ENCODE results near the gene UPP2. TPM values are rescaled to one million over a fixed set of nuclear protein-coding genes. Genes with fewer than 3 reads are reported as not detected.

Gene UPP2
- total RNA-seq = 1.6 TPM

- FAIRE-seq (no peak), DNase-seq (ENCODE audit: low spot score in 2 of 2) (no peak)
Observed at GRCh38 chr2:158101384-158101926, at the start of gene UPP2. Gene UPP2, plus strand, starts transcription at chr2:158101876. Its CDS starts 188 bp downstream, at chr2:158102064.

GRCh38 chr2:158052761-158053160 is 48.9 kb upstream of the UPP2 start:
- FAIRE-seq = no peak

GRCh38 chr2:158056875-158057274 is 44.8 kb upstream of the UPP2 start:
- DNase-seq (ENCODE audit: low spot score in 2 of 2) = no peak
- no peak for FAIRE-seq

More at GRCh38 chr2:158052761-158053160, 48.9 kb upstream of the UPP2 start:
- no peak for DNase-seq (ENCODE audit: low spot score in 2 of 2)

GRCh38 chr2:158060160-158060834 is 41.4 kb upstream of the UPP2 start:
- no peak for DNase-seq (ENCODE audit: low spot score in 2 of 2)
- no peak for FAIRE-seq

- FAIRE-seq (no peak), DNase-seq (ENCODE audit: low spot score in 2 of 2) (no peak)
Observed at GRCh38 chr2:158060835-158061435, 40.7 kb upstream of the UPP2 start.

- DNase-seq (ENCODE audit: low spot score in 2 of 2) = no peak
- FAIRE-seq = no peak
Observed at GRCh38 chr2:158061763-158062162, 39.9 kb upstream of the UPP2 start.

GRCh38 chr2:158066046-158066713 is 35.5 kb upstream of the UPP2 start:
- FAIRE-seq (no peak), DNase-seq (ENCODE audit: low spot score in 2 of 2) (no peak)

GRCh38 chr2:158071018-158071417 is 30.7 kb upstream of the UPP2 start:
- no peak for FAIRE-seq

GRCh38 chr2:158072361-158072760 is 29.3 kb upstream of the UPP2 start:
- FAIRE-seq (no peak), DNase-seq (ENCODE audit: low spot score in 2 of 2) (no peak)

More at GRCh38 chr2:158071018-158071417, 30.7 kb upstream of the UPP2 start:
- DNase-seq (ENCODE audit: low spot score in 2 of 2) = no peak

GRCh38 chr2:158079672-158080071 is 22.0 kb upstream of the UPP2 start:
- FAIRE-seq (no peak), DNase-seq (ENCODE audit: low spot score in 2 of 2) (no peak)

- no peak for DNase-seq (ENCODE audit: low spot score in 2 of 2)
- no peak for FAIRE-seq
Observed at GRCh38 chr2:158088093-158088492, 13.6 kb upstream of the UPP2 start.

- FAIRE-seq = no peak
- DNase-seq (ENCODE audit: low spot score in 2 of 2) = no peak
Observed at GRCh38 chr2:158089322-158089721, 12.4 kb upstream of the UPP2 start.

GRCh38 chr2:158091647-158092046 is 10.0 kb upstream of the UPP2 start:
- DNase-seq (ENCODE audit: low spot score in 2 of 2) (no peak), FAIRE-seq (no peak)

GRCh38 chr2:158094487-158095092 is 7.1 kb upstream of the UPP2 start:
- FAIRE-seq = no peak

GRCh38 chr2:158095269-158095668 is 6.4 kb upstream of the UPP2 start:
- no peak for FAIRE-seq
- no peak for DNase-seq (ENCODE audit: low spot score in 2 of 2)

More at GRCh38 chr2:158094487-158095092, 7.1 kb upstream of the UPP2 start:
- DNase-seq (ENCODE audit: low spot score in 2 of 2) = no peak

GRCh38 chr2:158095912-158096311 is 5.8 kb upstream of the UPP2 start:
- no peak for DNase-seq (ENCODE audit: low spot score in 2 of 2)
- no peak for FAIRE-seq

GRCh38 chr2:158097481-158097880 is 4.2 kb upstream of the UPP2 start:
- no peak for FAIRE-seq

GRCh38 chr2:158098178-158098577 is 3.5 kb upstream of the UPP2 start:
- no peak for FAIRE-seq
- DNase-seq (ENCODE audit: low spot score in 2 of 2) = no peak

More at GRCh38 chr2:158097481-158097880, 4.2 kb upstream of the UPP2 start:
- DNase-seq (ENCODE audit: low spot score in 2 of 2) = no peak

GRCh38 chr2:158099716-158100115 is 2.0 kb upstream of the UPP2 start:
- no peak for FAIRE-seq

GRCh38 chr2:158100411-158100810 is 1.3 kb upstream of the UPP2 start:
- DNase-seq (ENCODE audit: low spot score in 2 of 2) (no peak), FAIRE-seq (no peak)

More at GRCh38 chr2:158099716-158100115, 2.0 kb upstream of the UPP2 start:
- no peak for DNase-seq (ENCODE audit: low spot score in 2 of 2)

- DNase-seq (ENCODE audit: low spot score in 2 of 2) (no peak), FAIRE-seq (no peak)
Observed at GRCh38 chr2:158102446-158102845, 770 bp downstream of the UPP2 start.

Measured in frontal cortex (tissue), 4 donors.